ENCODE measurements around the gene PPM1J.

Gene PPM1J

GRCh38 chr1:112708002-112708448 is 7.1 kb downstream of the PPM1J start:
- no peak for TF ChIP-seq EZH2phosphoT487 (IDR thresholded peaks at IDR 0.05; ENCODE audit: borderline replicate concordance)
- TF ChIP-seq, protein P1, sequence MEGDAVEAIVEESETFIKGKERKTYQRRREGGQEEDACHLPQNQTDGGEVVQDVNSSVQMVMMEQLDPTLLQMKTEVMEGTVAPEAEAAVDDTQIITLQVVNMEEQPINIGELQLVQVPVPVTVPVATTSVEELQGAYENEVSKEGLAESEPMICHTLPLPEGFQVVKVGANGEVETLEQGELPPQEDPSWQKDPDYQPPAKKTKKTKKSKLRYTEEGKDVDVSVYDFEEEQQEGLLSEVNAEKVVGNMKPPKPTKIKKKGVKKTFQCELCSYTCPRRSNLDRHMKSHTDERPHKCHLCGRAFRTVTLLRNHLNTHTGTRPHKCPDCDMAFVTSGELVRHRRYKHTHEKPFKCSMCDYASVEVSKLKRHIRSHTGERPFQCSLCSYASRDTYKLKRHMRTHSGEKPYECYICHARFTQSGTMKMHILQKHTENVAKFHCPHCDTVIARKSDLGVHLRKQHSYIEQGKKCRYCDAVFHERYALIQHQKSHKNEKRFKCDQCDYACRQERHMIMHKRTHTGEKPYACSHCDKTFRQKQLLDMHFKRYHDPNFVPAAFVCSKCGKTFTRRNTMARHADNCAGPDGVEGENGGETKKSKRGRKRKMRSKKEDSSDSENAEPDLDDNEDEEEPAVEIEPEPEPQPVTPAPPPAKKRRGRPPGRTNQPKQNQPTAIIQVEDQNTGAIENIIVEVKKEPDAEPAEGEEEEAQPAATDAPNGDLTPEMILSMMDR (conservative IDR thresholded peaks at IDR 0.05; ENCODE audit: low read length), result no peak
- Histone ChIP-seq H3K4me2 (ENCODE audit: low read depth, low read length, poor library complexity, severe bottlenecking) (no peak overlapping the region), H3K4me3 (ENCODE audit: low read length, poor library complexity, severe bottlenecking) (no peak overlapping the region)

GRCh38 chr1:112707221-112708001 is 7.7 kb downstream of the PPM1J start:
- peak overlapping the region; percentile 71 for H3K4me2 ChIP-seq (ENCODE audit: low read depth, low read length, poor library complexity, severe bottlenecking)
- no peaks in the 10 kb centered on the region for H3K9me2 ChIP-seq (replicated peaks; ENCODE audit: low read depth, low read length)
- H3K9ac ChIP-seq (ENCODE audit: low read depth, low read length, poor library complexity, severe bottlenecking), result peak overlapping the region; percentile 86
- H2AFZ ChIP-seq (ENCODE audit: low read length), result peak overlapping the region; percentile 91
- H3K9me3 ChIP-seq (ENCODE audit: insufficient read depth, low read depth, low read length), result no peaks in the 10 kb centered on the region
- peak overlapping the region; percentile 80 for H3K4me3 ChIP-seq (ENCODE audit: low read length, poor library complexity, severe bottlenecking)
- peaks cover 45% of the 10 kb centered on the region for H3K79me2 ChIP-seq (ENCODE audit: insufficient read depth, low read length)
- peaks cover 2% of the 10 kb centered on the region; the same call in 1 of the 2 replicates for H3K36me3 ChIP-seq (ENCODE audit: insufficient read depth, low read length)
- H3F3A ChIP-seq (ENCODE audit: low read depth), result no peaks in the 10 kb centered on the region
- TF ChIP-seq, protein P1 (conservative IDR thresholded peaks at IDR 0.05; ENCODE audit: low read length), result peak; percentile 72
- no peak for TF ChIP-seq EZH2phosphoT487 (IDR thresholded peaks at IDR 0.05; ENCODE audit: borderline replicate concordance)
- peaks cover 31% of the 10 kb centered on the region for H3K4me1 ChIP-seq (ENCODE audit: insufficient read depth, low read length, poor library complexity, severe bottlenecking)
- no peaks in the 10 kb centered on the region for H3K27me3 ChIP-seq (ENCODE audit: insufficient read depth, low read length, poor library complexity, severe bottlenecking)
- peaks cover 10% of the 10 kb centered on the region for H4K20me1 ChIP-seq (ENCODE audit: insufficient read depth, low read length, poor library complexity, severe bottlenecking)

More at GRCh38 chr1:112708002-112708448, 7.1 kb downstream of the PPM1J start:
- Histone ChIP-seq H3F3A (ENCODE audit: low read depth) (no peaks in the 10 kb centered on the region), H3K36me3 (ENCODE audit: insufficient read depth, low read length) (no peaks in the 10 kb centered on the region), H3K27me3 (ENCODE audit: insufficient read depth, low read length, poor library complexity, severe bottlenecking) (no peaks in the 10 kb centered on the region), H3K9me2 (replicated peaks; ENCODE audit: low read depth, low read length) (no peaks in the 10 kb centered on the region), H3K4me1 (ENCODE audit: insufficient read depth, low read length, poor library complexity, severe bottlenecking) (peaks cover 27% of the 10 kb centered on the region), H3K9ac (ENCODE audit: low read depth, low read length, poor library complexity, severe bottlenecking) (no peak overlapping the region), H2AFZ (ENCODE audit: low read length) (0 out of 2 replicates have a peak overlapping the region, but pooled peaks have one; percentile 91), H3K79me2 (ENCODE audit: insufficient read depth, low read length) (peaks cover 39% of the 10 kb centered on the region), H3K9me3 (ENCODE audit: insufficient read depth, low read depth, low read length) (no peaks in the 10 kb centered on the region), H4K20me1 (ENCODE audit: insufficient read depth, low read length, poor library complexity, severe bottlenecking) (peaks cover 9% of the 10 kb centered on the region)

- peak within 1 kb of the TSS; percentile 91 for H2AFZ ChIP-seq (ENCODE audit: low read length)
- H3K27me3 ChIP-seq (ENCODE audit: insufficient read depth, low read length, poor library complexity, severe bottlenecking), result no peaks in the 10 kb centered on the region
- H4K20me1 ChIP-seq (ENCODE audit: insufficient read depth, low read length, poor library complexity, severe bottlenecking), result peaks cover 18% of the 10 kb centered on the region
- H3K4me2 ChIP-seq (ENCODE audit: low read depth, low read length, poor library complexity, severe bottlenecking), result peak within 1 kb of the TSS; percentile 99
- no peaks in the 10 kb centered on the region for H3F3A ChIP-seq (ENCODE audit: low read depth)
- peak within 1 kb of the TSS; percentile 86 for H3K9ac ChIP-seq (ENCODE audit: low read depth, low read length, poor library complexity, severe bottlenecking)
- H3K9me2 ChIP-seq (replicated peaks; ENCODE audit: low read depth, low read length), result no peaks in the 10 kb centered on the region
- peak within 1 kb of the TSS; percentile 80 for H3K4me3 ChIP-seq (ENCODE audit: low read length, poor library complexity, severe bottlenecking)
- no peaks in the 10 kb centered on the region for H3K9me3 ChIP-seq (ENCODE audit: insufficient read depth, low read depth, low read length)
- TF ChIP-seq EZH2phosphoT487 (IDR thresholded peaks at IDR 0.05; ENCODE audit: borderline replicate concordance), result no peak
- TF ChIP-seq, protein P1 (conservative IDR thresholded peaks at IDR 0.05; ENCODE audit: low read length), result no peak
- peaks cover 51% of the 10 kb centered on the region for H3K79me2 ChIP-seq (ENCODE audit: insufficient read depth, low read length)
- H3K4me1 ChIP-seq (ENCODE audit: insufficient read depth, low read length, poor library complexity, severe bottlenecking), result peaks cover 36% of the 10 kb centered on the region
- peaks cover 6% of the 10 kb centered on the region; the same call in 1 of the 2 replicates for H3K36me3 ChIP-seq (ENCODE audit: insufficient read depth, low read length)
Measured at GRCh38 chr1:112706505-112707220, 8.5 kb downstream of the PPM1J start, which contains the start of gene RHOC. Gene RHOC, minus strand, starts transcription at chr1:112707127. Its CDS starts 3,328 bp downstream, at chr1:112703799.

All from Loucy (cell line).